ENCODE measurements around the gene INCENP.
A peak's percentile ranks its signal among the peaks of the same experiment; 100 is the strongest.

Gene INCENP

GRCh38 chr11:62122076-62122475, 1.7 kb upstream of the INCENP start:
- Histone ChIP-seq H3K27me3 (replicated peaks; ENCODE audit: control insufficient read depth, insufficient read depth, low read length, poor library complexity, severe bottlenecking) (no peaks in the 10 kb centered on the region), H3K27ac (ENCODE audit: insufficient read depth, low read length, poor library complexity, severe bottlenecking) (no peak overlapping the region), H3K4me3 (ENCODE audit: insufficient read depth, low read depth, low read length, poor library complexity, severe bottlenecking) (no peak overlapping the region), H3K4me1 (ENCODE audit: control insufficient read depth, insufficient read depth, low read length, poor library complexity, severe bottlenecking) (peaks cover 12% of the 10 kb centered on the region), H3K9me3 (ENCODE audit: control insufficient read depth, low read length) (no peaks in the 10 kb centered on the region), H3K36me3 (ENCODE audit: control insufficient read depth, insufficient read depth, low read length) (no peaks in the 10 kb centered on the region)
- DNase-seq = no peak

GRCh38 chr11:62124186-62125113, 639 bp downstream of the INCENP start:
- DNase-seq = no peak
- Histone ChIP-seq H3K4me1 (ENCODE audit: control insufficient read depth, insufficient read depth, low read length, poor library complexity, severe bottlenecking) (peaks cover 12% of the 10 kb centered on the region), H3K9me3 (ENCODE audit: control insufficient read depth, low read length) (no peaks in the 10 kb centered on the region), H3K27me3 (replicated peaks; ENCODE audit: control insufficient read depth, insufficient read depth, low read length, poor library complexity, severe bottlenecking) (no peaks in the 10 kb centered on the region), H3K36me3 (ENCODE audit: control insufficient read depth, insufficient read depth, low read length) (peaks cover 4% of the 10 kb centered on the region), H3K27ac (ENCODE audit: insufficient read depth, low read length, poor library complexity, severe bottlenecking) (peak overlapping the region; percentile 65), H3K4me3 (ENCODE audit: insufficient read depth, low read depth, low read length, poor library complexity, severe bottlenecking) (peak overlapping the region; percentile 86)

DNA sequence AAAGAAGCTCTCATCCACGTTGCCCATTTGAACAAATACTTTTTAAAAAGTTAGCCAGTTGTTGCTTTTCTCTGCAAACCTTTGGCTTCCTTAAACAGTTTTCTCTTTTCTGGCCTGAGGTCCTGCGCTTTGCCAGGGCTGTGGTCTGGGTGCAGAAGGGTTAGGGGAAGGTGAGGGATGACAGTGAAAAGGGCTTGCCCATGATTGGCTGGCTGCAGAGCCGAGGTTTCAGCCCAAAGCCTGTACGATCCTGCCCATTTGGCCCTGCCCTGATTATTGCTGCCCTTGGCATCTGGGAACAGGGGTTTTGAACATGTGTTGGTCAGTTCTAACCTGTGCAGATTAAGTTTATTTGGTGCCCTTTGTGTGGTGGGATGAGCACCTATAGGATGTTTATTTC, 1.5 kb downstream of the INCENP start:
- no peaks in the 10 kb centered on the region for H3K9me3 ChIP-seq (ENCODE audit: control insufficient read depth, low read length)
- H3K27me3 ChIP-seq (replicated peaks; ENCODE audit: control insufficient read depth, insufficient read depth, low read length, poor library complexity, severe bottlenecking) = no peaks in the 10 kb centered on the region
- DNase-seq = no peak
- H3K36me3 ChIP-seq (ENCODE audit: control insufficient read depth, insufficient read depth, low read length) = peaks cover 13% of the 10 kb centered on the region
- H3K27ac ChIP-seq (ENCODE audit: insufficient read depth, low read length, poor library complexity, severe bottlenecking) = no peak overlapping the region
- no peak overlapping the region for H3K4me3 ChIP-seq (ENCODE audit: insufficient read depth, low read depth, low read length, poor library complexity, severe bottlenecking)
- peaks cover 12% of the 10 kb centered on the region for H3K4me1 ChIP-seq (ENCODE audit: control insufficient read depth, insufficient read depth, low read length, poor library complexity, severe bottlenecking)

- Histone ChIP-seq H3K36me3 (ENCODE audit: control insufficient read depth, insufficient read depth, low read length) (peaks cover 19% of the 10 kb centered on the region), H3K27me3 (replicated peaks; ENCODE audit: control insufficient read depth, insufficient read depth, low read length, poor library complexity, severe bottlenecking) (no peaks in the 10 kb centered on the region), H3K27ac (ENCODE audit: insufficient read depth, low read length, poor library complexity, severe bottlenecking) (no peak overlapping the region), H3K4me1 (ENCODE audit: control insufficient read depth, insufficient read depth, low read length, poor library complexity, severe bottlenecking) (peaks cover 12% of the 10 kb centered on the region), H3K4me3 (ENCODE audit: insufficient read depth, low read depth, low read length, poor library complexity, severe bottlenecking) (no peak overlapping the region), H3K9me3 (ENCODE audit: control insufficient read depth, low read length) (no peaks in the 10 kb centered on the region)
- no peak for DNase-seq
These were observed 2.1 kb downstream of the INCENP start for GRCh38 chr11:62125881-62126280.

GRCh38 chr11:62127426-62127825, 3.6 kb downstream of the INCENP start:
- no peaks in the 10 kb centered on the region for H3K27me3 ChIP-seq (replicated peaks; ENCODE audit: control insufficient read depth, insufficient read depth, low read length, poor library complexity, severe bottlenecking)
- no peak for DNase-seq
- no peak overlapping the region for H3K4me3 ChIP-seq (ENCODE audit: insufficient read depth, low read depth, low read length, poor library complexity, severe bottlenecking)
- no peak overlapping the region for H3K27ac ChIP-seq (ENCODE audit: insufficient read depth, low read length, poor library complexity, severe bottlenecking)
- peaks cover 12% of the 10 kb centered on the region for H3K4me1 ChIP-seq (ENCODE audit: control insufficient read depth, insufficient read depth, low read length, poor library complexity, severe bottlenecking)
- H3K9me3 ChIP-seq (ENCODE audit: control insufficient read depth, low read length) = no peaks in the 10 kb centered on the region
- peaks cover 19% of the 10 kb centered on the region for H3K36me3 ChIP-seq (ENCODE audit: control insufficient read depth, insufficient read depth, low read length)

DNA sequence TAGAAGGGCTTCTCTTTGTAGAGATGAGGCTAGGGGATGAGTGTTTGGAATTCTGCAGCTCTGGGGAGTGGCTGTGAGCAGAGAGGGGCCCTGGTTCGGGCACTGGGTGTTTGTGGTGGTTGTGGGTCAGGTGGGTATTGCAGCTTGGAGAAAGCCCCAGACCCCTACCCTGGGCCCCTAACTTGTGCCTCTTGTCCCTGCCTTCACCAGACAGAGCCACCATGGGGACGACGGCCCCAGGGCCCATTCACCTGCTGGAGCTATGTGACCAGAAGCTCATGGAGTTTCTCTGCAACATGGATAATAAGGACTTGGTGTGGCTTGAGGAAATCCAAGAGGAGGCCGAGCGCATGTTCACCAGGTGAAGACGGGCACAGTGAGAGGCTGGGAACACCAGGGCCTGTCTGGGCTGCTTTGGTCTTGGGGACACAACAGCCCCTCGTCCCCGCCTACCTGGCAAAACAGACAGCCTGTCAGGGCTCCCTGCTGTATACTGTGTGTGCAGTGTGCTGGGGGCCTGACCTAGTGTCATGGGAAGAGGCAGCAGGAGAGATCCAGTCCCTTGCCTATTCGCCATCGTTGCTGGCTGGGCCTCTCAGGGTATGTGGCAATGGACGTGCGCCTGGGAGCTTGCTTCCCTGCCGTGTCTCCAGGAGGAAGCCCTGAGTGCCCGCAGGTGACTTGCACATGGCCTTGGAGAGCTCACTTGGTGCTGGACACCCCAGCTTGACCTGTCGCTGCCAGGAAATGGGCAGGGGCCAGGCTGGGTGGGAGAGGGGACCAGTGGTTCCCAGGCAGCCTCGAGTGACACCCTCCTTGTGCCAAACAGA, 4.3 kb downstream of the INCENP start:
- H3K9me3 ChIP-seq (ENCODE audit: control insufficient read depth, low read length) = no peaks in the 10 kb centered on the region
- no peak overlapping the region for H3K4me3 ChIP-seq (ENCODE audit: insufficient read depth, low read depth, low read length, poor library complexity, severe bottlenecking)
- H3K4me1 ChIP-seq (ENCODE audit: control insufficient read depth, insufficient read depth, low read length, poor library complexity, severe bottlenecking) = peaks cover 12% of the 10 kb centered on the region
- no peak overlapping the region for H3K27ac ChIP-seq (ENCODE audit: insufficient read depth, low read length, poor library complexity, severe bottlenecking)
- no peaks in the 10 kb centered on the region for H3K27me3 ChIP-seq (replicated peaks; ENCODE audit: control insufficient read depth, insufficient read depth, low read length, poor library complexity, severe bottlenecking)
- no peak for DNase-seq
- peaks cover 19% of the 10 kb centered on the region for H3K36me3 ChIP-seq (ENCODE audit: control insufficient read depth, insufficient read depth, low read length)

GRCh38 chr11:62128835-62129234, 5.0 kb downstream of the INCENP start:
- H3K27me3 ChIP-seq (replicated peaks; ENCODE audit: control insufficient read depth, insufficient read depth, low read length, poor library complexity, severe bottlenecking) = no peaks in the 10 kb centered on the region
- peaks cover 19% of the 10 kb centered on the region for H3K36me3 ChIP-seq (ENCODE audit: control insufficient read depth, insufficient read depth, low read length)
- no peaks in the 10 kb centered on the region for H3K9me3 ChIP-seq (ENCODE audit: control insufficient read depth, low read length)
- H3K4me1 ChIP-seq (ENCODE audit: control insufficient read depth, insufficient read depth, low read length, poor library complexity, severe bottlenecking) = peaks cover 12% of the 10 kb centered on the region
- no peak overlapping the region for H3K27ac ChIP-seq (ENCODE audit: insufficient read depth, low read length, poor library complexity, severe bottlenecking)
- no peak overlapping the region for H3K4me3 ChIP-seq (ENCODE audit: insufficient read depth, low read depth, low read length, poor library complexity, severe bottlenecking)
- no peak for DNase-seq

DNA sequence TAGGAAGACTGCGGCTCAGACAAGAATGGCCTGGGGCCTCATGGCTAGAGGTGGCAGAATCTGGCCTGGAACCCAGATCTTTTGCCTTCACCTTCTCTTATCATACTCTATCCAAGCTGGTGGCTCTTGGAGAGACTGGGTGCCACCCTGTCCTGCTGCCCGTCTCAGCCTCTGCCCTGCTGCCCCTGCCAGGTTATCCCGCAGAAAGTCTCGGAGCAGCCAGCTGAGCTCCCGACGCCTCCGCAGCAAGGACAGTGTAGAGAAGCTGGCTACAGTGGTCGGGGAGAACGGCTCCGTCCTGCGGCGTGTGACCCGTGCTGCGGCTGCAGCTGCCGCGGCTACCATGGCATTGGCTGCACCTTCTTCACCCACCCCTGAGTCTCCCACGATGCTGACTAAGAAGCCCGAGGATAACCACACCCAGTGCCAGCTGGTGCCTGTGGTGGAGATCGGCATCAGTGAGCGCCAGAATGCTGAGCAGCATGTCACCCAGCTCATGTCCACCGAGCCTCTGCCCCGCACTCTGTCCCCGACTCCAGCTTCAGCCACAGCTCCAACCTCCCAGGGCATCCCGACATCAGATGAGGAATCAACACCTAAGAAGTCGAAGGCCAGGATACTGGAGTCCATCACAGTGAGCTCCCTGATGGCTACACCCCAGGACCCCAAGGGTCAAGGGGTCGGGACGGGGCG, 5.9 kb downstream of the INCENP start:
- H3K27ac ChIP-seq (ENCODE audit: insufficient read depth, low read length, poor library complexity, severe bottlenecking) = no peak overlapping the region
- H3K4me1 ChIP-seq (ENCODE audit: control insufficient read depth, insufficient read depth, low read length, poor library complexity, severe bottlenecking) = peaks cover 7% of the 10 kb centered on the region
- no peak for DNase-seq
- no peaks in the 10 kb centered on the region for H3K27me3 ChIP-seq (replicated peaks; ENCODE audit: control insufficient read depth, insufficient read depth, low read length, poor library complexity, severe bottlenecking)
- no peaks in the 10 kb centered on the region for H3K9me3 ChIP-seq (ENCODE audit: control insufficient read depth, low read length)
- peaks cover 19% of the 10 kb centered on the region for H3K36me3 ChIP-seq (ENCODE audit: control insufficient read depth, insufficient read depth, low read length)
- H3K4me3 ChIP-seq (ENCODE audit: insufficient read depth, low read depth, low read length, poor library complexity, severe bottlenecking) = no peak overlapping the region

- Histone ChIP-seq H3K9me3 (ENCODE audit: control insufficient read depth, low read length) (no peaks in the 10 kb centered on the region), H3K27ac (ENCODE audit: insufficient read depth, low read length, poor library complexity, severe bottlenecking) (no peak overlapping the region), H3K27me3 (replicated peaks; ENCODE audit: control insufficient read depth, insufficient read depth, low read length, poor library complexity, severe bottlenecking) (no peaks in the 10 kb centered on the region), H3K36me3 (ENCODE audit: control insufficient read depth, insufficient read depth, low read length) (peaks cover 19% of the 10 kb centered on the region), H3K4me3 (ENCODE audit: insufficient read depth, low read depth, low read length, poor library complexity, severe bottlenecking) (no peak overlapping the region), H3K4me1 (ENCODE audit: control insufficient read depth, insufficient read depth, low read length, poor library complexity, severe bottlenecking) (no peaks in the 10 kb centered on the region)
- no peak for DNase-seq
These were observed 6.7 kb downstream of the INCENP start for GRCh38 chr11:62130283-62131169.

All from effector memory CD4-positive, alpha-beta T cell (primary cell).